DND-41 (cell line): ENCODE data around the gene SAPCD2.

Experiments used
- EZH2 ChIP-seq: IDR thresholded peaks from 3 replicates; pipeline ENCODE4 v1.6.1; 2012; ENCODE audit warnings: borderline replicate concordance, low read depth, mild to moderate bottlenecking, moderate library complexity, low read length, inconsistent platforms; ENCODE audit not compliant: severe bottlenecking
- TF ChIP-seq, protein P1 (sequence below): IDR thresholded peaks from 2 replicates; pipeline ENCODE4 v1.5.1; 2012; ENCODE audit warnings: borderline replicate concordance, low read length, moderate library complexity, mild to moderate bottlenecking; ENCODE audit not compliant: poor library complexity, severe bottlenecking; ENCODE audit errors: extremely low read depth

DNA sequence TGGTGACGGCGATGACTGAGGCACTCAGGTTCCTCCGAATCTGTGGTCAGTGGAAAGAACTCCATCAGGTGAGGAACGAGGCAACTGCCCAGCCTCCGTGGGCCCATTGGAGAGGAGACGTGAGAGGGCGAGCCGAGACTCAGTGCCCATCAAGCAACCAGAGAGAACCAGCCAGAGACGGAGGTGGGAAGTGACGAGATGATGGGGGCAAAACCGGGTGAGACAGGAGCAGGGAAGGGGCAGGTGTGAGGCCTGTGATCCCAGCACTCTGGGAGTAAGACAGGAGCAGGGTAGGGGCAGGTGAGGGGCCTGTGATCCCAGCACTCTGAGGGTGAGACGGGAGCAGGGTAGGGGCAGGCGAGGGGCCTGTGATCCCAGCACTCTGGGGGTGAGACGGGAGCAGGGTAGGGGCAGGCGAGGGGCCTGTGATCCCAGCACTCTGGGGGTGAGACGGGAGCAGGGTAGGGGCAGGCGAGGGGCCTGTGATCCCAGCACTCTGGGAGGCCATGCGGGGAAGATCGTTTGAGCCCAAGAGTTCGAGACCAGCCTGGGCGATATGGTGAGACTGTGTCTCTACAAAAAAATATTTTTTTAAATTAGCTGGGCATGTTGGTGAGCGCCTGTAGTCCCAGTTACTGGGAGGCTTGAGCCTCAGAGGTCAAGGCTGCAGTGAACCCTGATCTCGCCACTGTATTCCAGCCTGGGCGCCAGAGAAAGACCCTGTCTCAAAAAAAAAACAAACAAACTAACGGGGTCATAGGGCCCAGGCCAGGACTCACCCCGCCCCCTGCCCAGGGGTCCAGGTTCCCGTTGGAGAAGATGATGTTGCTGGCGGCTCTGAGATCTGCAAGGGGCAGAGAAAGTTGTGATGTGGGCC, 40.8 kb upstream of the SAPCD2 start:
- TF ChIP-seq, protein P1, sequence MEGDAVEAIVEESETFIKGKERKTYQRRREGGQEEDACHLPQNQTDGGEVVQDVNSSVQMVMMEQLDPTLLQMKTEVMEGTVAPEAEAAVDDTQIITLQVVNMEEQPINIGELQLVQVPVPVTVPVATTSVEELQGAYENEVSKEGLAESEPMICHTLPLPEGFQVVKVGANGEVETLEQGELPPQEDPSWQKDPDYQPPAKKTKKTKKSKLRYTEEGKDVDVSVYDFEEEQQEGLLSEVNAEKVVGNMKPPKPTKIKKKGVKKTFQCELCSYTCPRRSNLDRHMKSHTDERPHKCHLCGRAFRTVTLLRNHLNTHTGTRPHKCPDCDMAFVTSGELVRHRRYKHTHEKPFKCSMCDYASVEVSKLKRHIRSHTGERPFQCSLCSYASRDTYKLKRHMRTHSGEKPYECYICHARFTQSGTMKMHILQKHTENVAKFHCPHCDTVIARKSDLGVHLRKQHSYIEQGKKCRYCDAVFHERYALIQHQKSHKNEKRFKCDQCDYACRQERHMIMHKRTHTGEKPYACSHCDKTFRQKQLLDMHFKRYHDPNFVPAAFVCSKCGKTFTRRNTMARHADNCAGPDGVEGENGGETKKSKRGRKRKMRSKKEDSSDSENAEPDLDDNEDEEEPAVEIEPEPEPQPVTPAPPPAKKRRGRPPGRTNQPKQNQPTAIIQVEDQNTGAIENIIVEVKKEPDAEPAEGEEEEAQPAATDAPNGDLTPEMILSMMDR, result no peak
- no peak for TF ChIP-seq EZH2
